ENCODE results near the gene PDCD4.
"Not testable (repeated sequence)": the region's sequence is repeated elsewhere in the genome, so short reads cannot be mapped to it uniquely, and the experiment has no call there.

PDCD4 gene

GRCh38 chr10:110865809-110866482, 5.8 kb upstream of the PDCD4 start:
- in situ Hi-C loops (cut with HindIII; ENCODE audit: low pct_unique_long_range_greater_than_20kb, low sequenced_read_pairs), result no loop called here
- DNase-seq (ENCODE audit: low read depth in 1 of 2, low spot score in 1 of 2), result no peak
- TF ChIP-seq JUND (IDR thresholded peaks at IDR 0.05; ENCODE audit: low read depth), result no peak

- in situ Hi-C loops (cut with HindIII; ENCODE audit: low pct_unique_long_range_greater_than_20kb, low sequenced_read_pairs); DNase-seq (ENCODE audit: low read depth in 1 of 2, low spot score in 1 of 2): not testable (repeated sequence)
Observed at GRCh38 chr10:110867011-110867806, 4.5 kb upstream of the PDCD4 start.

- in situ Hi-C loops (cut with HindIII; ENCODE audit: low pct_unique_long_range_greater_than_20kb, low sequenced_read_pairs), result no loop called here
- no peak for TF ChIP-seq JUND (IDR thresholded peaks at IDR 0.05; ENCODE audit: low read depth)
- no peak for DNase-seq (ENCODE audit: low read depth in 1 of 2, low spot score in 1 of 2)
Observed at GRCh38 chr10:110867807-110868465, 3.8 kb upstream of the PDCD4 start.

- no peak for DNase-seq (ENCODE audit: low read depth in 1 of 2, low spot score in 1 of 2)
- TF ChIP-seq JUND (IDR thresholded peaks at IDR 0.05; ENCODE audit: low read depth), result no peak
- in situ Hi-C loops (cut with HindIII; ENCODE audit: low pct_unique_long_range_greater_than_20kb, low sequenced_read_pairs), result no loop called here
Observed at GRCh38 chr10:110868981-110869380, 2.7 kb upstream of the PDCD4 start.

- in situ Hi-C loops (cut with HindIII; ENCODE audit: low pct_unique_long_range_greater_than_20kb, low sequenced_read_pairs), result no loop called here
- TF ChIP-seq JUND (IDR thresholded peaks at IDR 0.05; ENCODE audit: low read depth), result no peak
- peak in 1 of 2 experiments; percentile 55 for DNase-seq (ENCODE audit: low read depth in 1 of 2, low spot score in 1 of 2)
Observed at GRCh38 chr10:110870823-110871297, 868 bp upstream of the PDCD4 start.

GRCh38 chr10:110872145-110872983, 636 bp downstream of the PDCD4 start:
- peak in 1 of 2 experiments; percentile 94 for DNase-seq (ENCODE audit: low read depth in 1 of 2, low spot score in 1 of 2)
- in situ Hi-C loops (cut with HindIII; ENCODE audit: low pct_unique_long_range_greater_than_20kb, low sequenced_read_pairs), result no loop called here
- 0 out of 2 replicates have a peak, but pooled peaks have one; percentile 19 for TF ChIP-seq JUND (IDR thresholded peaks at IDR 0.05; ENCODE audit: low read depth)

GRCh38 chr10:110872984-110873923, 1.5 kb downstream of the PDCD4 start:
- in situ Hi-C loops (cut with HindIII; ENCODE audit: low pct_unique_long_range_greater_than_20kb, low sequenced_read_pairs), result no loop called here
- no peak for TF ChIP-seq JUND (IDR thresholded peaks at IDR 0.05; ENCODE audit: low read depth)
- no peak for DNase-seq (ENCODE audit: low read depth in 1 of 2, low spot score in 1 of 2)

GRCh38 chr10:110873951-110874350, 2.2 kb downstream of the PDCD4 start:
- no peak for TF ChIP-seq JUND (IDR thresholded peaks at IDR 0.05; ENCODE audit: low read depth)

GRCh38 chr10:110876000-110876399, 4.3 kb downstream of the PDCD4 start:
- TF ChIP-seq JUND (IDR thresholded peaks at IDR 0.05; ENCODE audit: low read depth), result no peak
- DNase-seq (ENCODE audit: low read depth in 1 of 2, low spot score in 1 of 2), result no peak
- in situ Hi-C loops (cut with HindIII; ENCODE audit: low pct_unique_long_range_greater_than_20kb, low sequenced_read_pairs), result no loop called here

More at GRCh38 chr10:110873951-110874350, 2.2 kb downstream of the PDCD4 start:
- in situ Hi-C loops (cut with HindIII; ENCODE audit: low pct_unique_long_range_greater_than_20kb, low sequenced_read_pairs), result no loop called here
- peak in 1 of 2 experiments; percentile 59 for DNase-seq (ENCODE audit: low read depth in 1 of 2, low spot score in 1 of 2)

- no peak for DNase-seq (ENCODE audit: low read depth in 1 of 2, low spot score in 1 of 2)
- TF ChIP-seq JUND (IDR thresholded peaks at IDR 0.05; ENCODE audit: low read depth), result no peak
- in situ Hi-C loops (cut with HindIII; ENCODE audit: low pct_unique_long_range_greater_than_20kb, low sequenced_read_pairs), result no loop called here
Observed at GRCh38 chr10:110876788-110877187, 5.1 kb downstream of the PDCD4 start.

- DNase-seq (ENCODE audit: low read depth in 1 of 2, low spot score in 1 of 2), result peak in 1 of 2 experiments; percentile 52
- in situ Hi-C loops (cut with HindIII; ENCODE audit: low pct_unique_long_range_greater_than_20kb, low sequenced_read_pairs), result no loop called here
- no peak for TF ChIP-seq JUND (IDR thresholded peaks at IDR 0.05; ENCODE audit: low read depth)
Observed at GRCh38 chr10:110880012-110880411, 8.3 kb downstream of the PDCD4 start.
